ENCODE results near the gene ITGB3. TPM values are rescaled to one million over a fixed set of nuclear protein-coding genes. Genes with fewer than 3 reads are reported as not detected.

Gene ITGB3
- total and polyA plus RNA-seq, 3 donors from 2014 or later, result 6.9 to 10.3 (median 7.6) TPM

DNA sequence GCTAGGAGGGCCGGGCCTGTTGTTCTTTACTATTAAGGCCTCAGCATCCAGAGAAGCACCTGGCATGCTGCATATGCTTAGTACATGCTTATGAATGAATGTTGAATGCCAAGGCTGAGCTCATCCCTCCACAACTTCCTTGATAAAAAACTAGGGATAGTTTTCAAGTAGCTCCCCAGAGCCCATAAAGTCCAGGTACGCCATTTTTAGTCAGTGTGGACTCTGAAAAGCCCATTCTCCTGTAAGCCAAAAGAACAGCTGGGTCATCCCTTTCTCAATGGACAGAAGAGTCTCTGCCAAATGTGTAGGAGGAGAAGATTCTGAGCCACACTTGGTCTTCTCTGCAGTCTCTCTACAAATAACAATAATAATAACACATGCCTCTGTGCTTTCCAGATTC, 8.9 kb upstream of the ITGB3 start:
- no peak for TF ChIP-seq POLR2A (IDR thresholded peaks at IDR 0.05)
- TF ChIP-seq, protein P1, sequence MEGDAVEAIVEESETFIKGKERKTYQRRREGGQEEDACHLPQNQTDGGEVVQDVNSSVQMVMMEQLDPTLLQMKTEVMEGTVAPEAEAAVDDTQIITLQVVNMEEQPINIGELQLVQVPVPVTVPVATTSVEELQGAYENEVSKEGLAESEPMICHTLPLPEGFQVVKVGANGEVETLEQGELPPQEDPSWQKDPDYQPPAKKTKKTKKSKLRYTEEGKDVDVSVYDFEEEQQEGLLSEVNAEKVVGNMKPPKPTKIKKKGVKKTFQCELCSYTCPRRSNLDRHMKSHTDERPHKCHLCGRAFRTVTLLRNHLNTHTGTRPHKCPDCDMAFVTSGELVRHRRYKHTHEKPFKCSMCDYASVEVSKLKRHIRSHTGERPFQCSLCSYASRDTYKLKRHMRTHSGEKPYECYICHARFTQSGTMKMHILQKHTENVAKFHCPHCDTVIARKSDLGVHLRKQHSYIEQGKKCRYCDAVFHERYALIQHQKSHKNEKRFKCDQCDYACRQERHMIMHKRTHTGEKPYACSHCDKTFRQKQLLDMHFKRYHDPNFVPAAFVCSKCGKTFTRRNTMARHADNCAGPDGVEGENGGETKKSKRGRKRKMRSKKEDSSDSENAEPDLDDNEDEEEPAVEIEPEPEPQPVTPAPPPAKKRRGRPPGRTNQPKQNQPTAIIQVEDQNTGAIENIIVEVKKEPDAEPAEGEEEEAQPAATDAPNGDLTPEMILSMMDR (IDR thresholded peaks at IDR 0.05), result no peak
- peaks cover 11% of the 10 kb centered on the region for H3K4me1 ChIP-seq
- H3K27ac ChIP-seq, result no peak overlapping the region
- no peak for DNase-seq
- WGBS, 2 donors, result 52 to 76% methylated on average over 2 of the region's 2 CpGs
- H3K4me3 ChIP-seq, result no peak overlapping the region
- H3K27me3 ChIP-seq, result no peaks in the 10 kb centered on the region
- no peaks in the 10 kb centered on the region for H3K36me3 ChIP-seq (ENCODE audit: low read depth, missing control alignments)
- H3K9me3 ChIP-seq, result no peaks in the 10 kb centered on the region
- intact Hi-C loops (cut with DNase I; ENCODE audit: low total_unique reads), result no loop called here

DNA sequence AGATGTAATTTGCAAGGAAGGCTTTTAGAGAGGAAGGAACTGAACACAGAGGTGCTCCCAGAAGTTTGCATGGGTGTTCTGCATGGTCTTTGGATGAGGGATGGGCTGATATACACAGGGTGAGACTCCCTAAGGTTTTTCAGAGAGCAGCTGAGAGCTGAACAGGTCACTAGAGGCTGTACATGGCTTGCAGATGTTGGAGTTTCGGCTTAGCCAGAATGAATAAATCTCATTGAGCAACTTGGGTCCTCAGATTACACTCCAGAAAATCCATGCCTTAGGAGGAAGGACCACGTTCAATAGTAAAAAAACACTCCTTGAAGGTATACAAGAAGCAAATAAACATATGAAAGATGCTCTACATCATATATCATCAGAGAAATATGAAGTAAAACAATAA, 7.5 kb upstream of the ITGB3 start:
- no peak for TF ChIP-seq POLR2A (IDR thresholded peaks at IDR 0.05)
- TF ChIP-seq, protein P1 (IDR thresholded peaks at IDR 0.05), result no peak
- WGBS, 2 donors, result 68 to 84% methylated on average over 2 of the region's 2 CpGs
- H3K9me3 ChIP-seq, result no peaks in the 10 kb centered on the region
- H3K4me1 ChIP-seq, result no peaks in the 10 kb centered on the region
- H3K36me3 ChIP-seq (ENCODE audit: low read depth, missing control alignments), result no peaks in the 10 kb centered on the region
- no peak overlapping the region for H3K4me3 ChIP-seq
- intact Hi-C loops (cut with DNase I; ENCODE audit: low total_unique reads), result no loop called here
- no peak overlapping the region for H3K27ac ChIP-seq
- no peaks in the 10 kb centered on the region for H3K27me3 ChIP-seq
- no peak for DNase-seq

DNA sequence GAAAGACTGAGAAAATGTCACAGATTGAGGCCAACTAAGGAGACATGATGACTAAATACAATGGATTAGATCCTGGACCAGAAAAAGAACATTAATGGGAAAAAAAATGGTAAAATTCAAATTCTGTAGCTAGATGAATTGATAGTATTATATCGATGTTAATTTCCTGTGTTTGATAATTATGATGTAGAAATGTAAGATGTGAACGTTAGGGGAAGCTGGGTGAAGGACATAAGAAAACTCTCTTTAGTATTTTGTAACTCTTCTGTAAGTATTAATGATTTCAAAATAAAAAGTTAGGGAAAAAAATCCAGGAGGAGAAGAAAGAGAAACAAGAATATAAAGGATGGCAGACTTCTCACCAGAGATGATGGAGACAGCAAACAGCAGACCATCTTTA, 2.8 kb upstream of the ITGB3 start:
- TF ChIP-seq, protein P1 (IDR thresholded peaks at IDR 0.05), result no peak
- TF ChIP-seq POLR2A (IDR thresholded peaks at IDR 0.05), result no peak
- H3K27ac ChIP-seq, result no peak overlapping the region
- DNase-seq, result no peak
- H3K27me3 ChIP-seq, result no peaks in the 10 kb centered on the region
- H3K4me1 ChIP-seq, result no peaks in the 10 kb centered on the region
- intact Hi-C loops (cut with DNase I; ENCODE audit: low total_unique reads), result no loop called here
- no peak overlapping the region for H3K4me3 ChIP-seq
- H3K36me3 ChIP-seq (ENCODE audit: low read depth, missing control alignments), result no peaks in the 10 kb centered on the region
- WGBS, 2 donors, result 90% methylated on average over 2 of the region's 2 CpGs
- H3K9me3 ChIP-seq, result no peaks in the 10 kb centered on the region

DNA sequence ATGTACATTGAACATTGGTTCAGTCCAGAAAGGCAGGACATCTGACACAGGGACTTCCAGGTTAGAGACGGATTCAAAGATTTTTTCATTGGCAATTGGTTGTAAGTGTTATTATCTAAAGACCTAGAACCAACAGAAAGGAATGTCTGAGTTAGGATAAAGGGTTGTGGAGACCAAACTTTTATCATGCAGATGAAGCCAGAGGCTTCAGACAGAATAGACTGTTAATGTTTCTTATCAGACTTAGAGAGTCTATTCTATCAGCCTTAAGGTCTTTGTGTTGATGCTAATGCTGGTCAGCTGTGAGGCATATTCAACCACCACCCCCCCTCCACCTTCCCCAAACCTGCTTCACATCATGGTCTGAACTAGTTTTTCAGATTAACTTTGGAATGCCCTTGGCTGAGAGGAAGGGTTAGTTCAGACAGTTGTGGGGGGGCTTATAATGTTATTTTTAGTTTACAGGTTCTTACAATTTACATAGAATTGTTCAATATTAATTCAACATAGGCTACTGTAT, 2.1 kb upstream of the ITGB3 start:
- no peak overlapping the region for H3K4me3 ChIP-seq
- H3K27me3 ChIP-seq, result no peaks in the 10 kb centered on the region
- intact Hi-C loops (cut with DNase I; ENCODE audit: low total_unique reads), result no loop called here
- H3K27ac ChIP-seq, result no peak overlapping the region
- WGBS, 2 donors, result 84 to 93% methylated on average over 1 of the region's 1 CpG
- TF ChIP-seq, protein P1 (IDR thresholded peaks at IDR 0.05), result no peak
- TF ChIP-seq POLR2A (IDR thresholded peaks at IDR 0.05), result no peak
- H3K36me3 ChIP-seq (ENCODE audit: low read depth, missing control alignments), result no peaks in the 10 kb centered on the region
- H3K4me1 ChIP-seq, result no peaks in the 10 kb centered on the region
- no peak for DNase-seq
- no peaks in the 10 kb centered on the region for H3K9me3 ChIP-seq

DNA sequence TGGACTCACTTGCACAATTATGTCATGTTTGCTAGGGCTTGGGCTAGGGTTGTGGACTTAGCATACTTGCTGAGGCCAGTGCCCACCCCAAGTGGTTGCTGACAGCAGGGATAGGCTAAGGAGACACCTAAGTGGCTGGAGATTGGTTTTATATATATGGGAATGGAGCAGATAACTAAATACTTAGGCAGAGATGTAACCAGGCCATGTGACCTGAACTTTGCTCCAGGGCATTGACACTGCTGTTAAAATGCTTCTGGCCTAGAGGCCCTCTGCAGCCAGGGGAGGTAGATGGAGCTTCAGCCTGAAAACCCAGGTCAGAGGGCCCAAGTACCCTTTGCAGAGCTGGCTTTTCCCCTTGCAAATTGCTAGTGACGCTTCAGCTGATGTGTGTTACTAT, 1.4 kb upstream of the ITGB3 start:
- intact Hi-C loops (cut with DNase I; ENCODE audit: low total_unique reads), result no loop called here
- Histone ChIP-seq H3K4me1 (no peaks in the 10 kb centered on the region), H3K9me3 (no peaks in the 10 kb centered on the region), H3K4me3 (no peak overlapping the region), H3K36me3 (ENCODE audit: low read depth, missing control alignments) (no peaks in the 10 kb centered on the region), H3K27ac (no peak overlapping the region), H3K27me3 (no peaks in the 10 kb centered on the region)
- WGBS, 2 donors, result 82 to 93% methylated on average over 1 of the region's 1 CpG
- DNase-seq, result no peak
- TF ChIP-seq, protein P1 (IDR thresholded peaks at IDR 0.05), result no peak
- no peak for TF ChIP-seq POLR2A (IDR thresholded peaks at IDR 0.05)
